Measurements from ENCODE around the gene POU3F1. TPM values are rescaled to one million over a fixed set of nuclear protein-coding genes. Genes with fewer than 3 reads are reported as not detected.

The POU3F1 gene
- polyA plus RNA-seq, 2 of the 4 experiments (the other 2 are of a cell fraction): not detected

DNA sequence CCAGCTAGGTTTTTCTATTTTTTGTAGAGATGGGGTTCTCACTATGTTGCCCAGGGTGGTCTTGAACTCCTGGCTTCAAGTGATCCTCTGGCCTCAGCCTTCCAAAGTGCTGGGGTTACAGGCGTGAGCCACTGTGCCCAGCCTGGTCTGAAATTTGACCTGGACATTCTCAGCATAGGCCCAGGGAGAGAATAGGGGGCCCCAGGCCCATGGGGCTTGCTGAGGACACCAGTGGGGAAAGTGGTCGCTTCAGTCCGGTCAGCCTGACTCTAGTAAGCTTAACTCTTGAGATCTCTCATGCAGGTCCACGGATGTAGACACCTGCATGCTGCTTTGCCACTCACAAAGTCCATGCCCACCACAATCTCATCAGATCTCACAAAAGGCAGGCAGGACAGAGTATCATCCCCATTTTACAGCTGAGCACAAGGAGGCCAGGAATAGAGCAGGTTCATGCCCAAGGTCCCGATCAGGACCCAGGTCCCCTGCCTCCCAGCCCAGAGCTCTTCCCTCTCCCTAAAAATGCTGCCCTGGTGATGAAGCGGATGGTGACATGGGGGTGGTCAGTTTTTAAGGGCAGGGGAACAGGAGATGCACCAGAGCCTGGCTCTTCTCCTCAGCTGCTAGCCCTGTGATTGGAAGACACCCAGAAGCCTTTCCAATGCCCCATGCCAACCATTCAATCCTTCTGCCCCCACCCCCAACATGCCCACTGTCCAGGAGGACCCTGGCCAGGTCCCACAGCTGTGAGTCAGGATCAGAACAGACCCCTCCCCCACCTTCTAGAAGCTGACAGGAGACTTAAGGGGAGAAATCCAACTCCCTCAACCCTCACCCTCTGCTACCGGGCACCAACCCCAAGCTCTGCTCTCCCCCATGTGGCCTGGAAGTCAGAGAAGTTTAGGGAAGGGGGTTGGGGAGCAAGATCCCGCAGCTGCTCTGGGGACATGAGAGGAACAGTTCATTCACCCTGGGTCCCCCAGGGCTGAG is 43.0 kb downstream of the POU3F1 start:
- WGBS (ENCODE audit: missing lambda C conversion rate): 93% methylated on average over 3 of the region's 8 CpGs
- Histone ChIP-seq H3K9me3 (no peaks in the 10 kb centered on the region), H3K4me3 (peak overlapping the region; percentile 82; the same call in 1 of the 3 replicates), H3K4me1 (peaks cover 44% of the 10 kb centered on the region), H3K27ac (peak overlapping the region; percentile 90 to 91; a peak in 4 of 6 replicates), H3K4me2 (peak overlapping the region; percentile 90)
- ATAC-seq: no peak
- no peak for TF ChIP-seq FOXS1 (CRISPR knock-in tag; IDR thresholded peaks at IDR 0.05)
- TF ChIP-seq RARB (CRISPR knock-in tag; IDR thresholded peaks at IDR 0.05): no peak
- TF ChIP-seq, protein P1, sequence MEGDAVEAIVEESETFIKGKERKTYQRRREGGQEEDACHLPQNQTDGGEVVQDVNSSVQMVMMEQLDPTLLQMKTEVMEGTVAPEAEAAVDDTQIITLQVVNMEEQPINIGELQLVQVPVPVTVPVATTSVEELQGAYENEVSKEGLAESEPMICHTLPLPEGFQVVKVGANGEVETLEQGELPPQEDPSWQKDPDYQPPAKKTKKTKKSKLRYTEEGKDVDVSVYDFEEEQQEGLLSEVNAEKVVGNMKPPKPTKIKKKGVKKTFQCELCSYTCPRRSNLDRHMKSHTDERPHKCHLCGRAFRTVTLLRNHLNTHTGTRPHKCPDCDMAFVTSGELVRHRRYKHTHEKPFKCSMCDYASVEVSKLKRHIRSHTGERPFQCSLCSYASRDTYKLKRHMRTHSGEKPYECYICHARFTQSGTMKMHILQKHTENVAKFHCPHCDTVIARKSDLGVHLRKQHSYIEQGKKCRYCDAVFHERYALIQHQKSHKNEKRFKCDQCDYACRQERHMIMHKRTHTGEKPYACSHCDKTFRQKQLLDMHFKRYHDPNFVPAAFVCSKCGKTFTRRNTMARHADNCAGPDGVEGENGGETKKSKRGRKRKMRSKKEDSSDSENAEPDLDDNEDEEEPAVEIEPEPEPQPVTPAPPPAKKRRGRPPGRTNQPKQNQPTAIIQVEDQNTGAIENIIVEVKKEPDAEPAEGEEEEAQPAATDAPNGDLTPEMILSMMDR (IDR thresholded peaks at IDR 0.05): no peak
- TF ChIP-seq POLR2A (IDR thresholded peaks at IDR 0.05; ENCODE audit: low read length): no peak
- TF ChIP-seq RCOR1 (IDR thresholded peaks at IDR 0.05; ENCODE audit: low read depth, low read length): no peak
- TF ChIP-seq EHF (CRISPR knock-in tag; IDR thresholded peaks at IDR 0.05): no peak
- TF ChIP-seq, protein P2, sequence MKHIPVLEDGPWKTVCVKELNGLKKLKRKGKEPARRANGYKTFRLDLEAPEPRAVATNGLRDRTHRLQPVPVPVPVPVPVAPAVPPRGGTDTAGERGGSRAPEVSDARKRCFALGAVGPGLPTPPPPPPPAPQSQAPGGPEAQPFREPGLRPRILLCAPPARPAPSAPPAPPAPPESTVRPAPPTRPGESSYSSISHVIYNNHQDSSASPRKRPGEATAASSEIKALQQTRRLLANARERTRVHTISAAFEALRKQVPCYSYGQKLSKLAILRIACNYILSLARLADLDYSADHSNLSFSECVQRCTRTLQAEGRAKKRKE (CRISPR knock-in tag; IDR thresholded peaks at IDR 0.05; ENCODE audit: low read depth): no peak
- TF ChIP-seq, protein P3, sequence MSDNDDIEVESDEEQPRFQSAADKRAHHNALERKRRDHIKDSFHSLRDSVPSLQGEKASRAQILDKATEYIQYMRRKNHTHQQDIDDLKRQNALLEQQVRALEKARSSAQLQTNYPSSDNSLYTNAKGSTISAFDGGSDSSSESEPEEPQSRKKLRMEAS (IDR thresholded peaks at IDR 0.05): no peak
- no peak for TF ChIP-seq BHLHE40 (IDR thresholded peaks at IDR 0.05; ENCODE audit: low read depth, low read length)
- TF ChIP-seq ESRRA (IDR thresholded peaks at IDR 0.05; ENCODE audit: borderline replicate concordance, low read length): no peak
- no peak for TF ChIP-seq NPAS2 (CRISPR knock-in tag; IDR thresholded peaks at IDR 0.05; ENCODE audit: borderline replicate concordance)
- no peak for TF ChIP-seq NR3C1 (IDR thresholded peaks at IDR 0.05)
- no peak for TF ChIP-seq PHF8 (IDR thresholded peaks at IDR 0.05; ENCODE audit: borderline replicate concordance, low read depth)
- TF ChIP-seq ZNF302 (CRISPR knock-in tag; IDR thresholded peaks at IDR 0.05): no peak
- TF ChIP-seq NFE2L2 (conservative IDR thresholded peaks at IDR 0.05; ENCODE audit: low read length): no peak
- no peak for TF ChIP-seq CBX8 (IDR thresholded peaks at IDR 0.05)
- no peak for FAIRE-seq
- CTCF ChIA-PET: interaction anchor here (0.6 to 6.9 kb wide), 3 partner anchors 13 to 67 kb away, joined by 3 to 53 read pairs (median 8); partner anchors contain the start of gene SF3A3
- POLR2A ChIA-PET: no interaction called here
- no peak for DNase-seq (ENCODE audit: low read depth in 1 of 2, low spot score in 1 of 2)

DNA sequence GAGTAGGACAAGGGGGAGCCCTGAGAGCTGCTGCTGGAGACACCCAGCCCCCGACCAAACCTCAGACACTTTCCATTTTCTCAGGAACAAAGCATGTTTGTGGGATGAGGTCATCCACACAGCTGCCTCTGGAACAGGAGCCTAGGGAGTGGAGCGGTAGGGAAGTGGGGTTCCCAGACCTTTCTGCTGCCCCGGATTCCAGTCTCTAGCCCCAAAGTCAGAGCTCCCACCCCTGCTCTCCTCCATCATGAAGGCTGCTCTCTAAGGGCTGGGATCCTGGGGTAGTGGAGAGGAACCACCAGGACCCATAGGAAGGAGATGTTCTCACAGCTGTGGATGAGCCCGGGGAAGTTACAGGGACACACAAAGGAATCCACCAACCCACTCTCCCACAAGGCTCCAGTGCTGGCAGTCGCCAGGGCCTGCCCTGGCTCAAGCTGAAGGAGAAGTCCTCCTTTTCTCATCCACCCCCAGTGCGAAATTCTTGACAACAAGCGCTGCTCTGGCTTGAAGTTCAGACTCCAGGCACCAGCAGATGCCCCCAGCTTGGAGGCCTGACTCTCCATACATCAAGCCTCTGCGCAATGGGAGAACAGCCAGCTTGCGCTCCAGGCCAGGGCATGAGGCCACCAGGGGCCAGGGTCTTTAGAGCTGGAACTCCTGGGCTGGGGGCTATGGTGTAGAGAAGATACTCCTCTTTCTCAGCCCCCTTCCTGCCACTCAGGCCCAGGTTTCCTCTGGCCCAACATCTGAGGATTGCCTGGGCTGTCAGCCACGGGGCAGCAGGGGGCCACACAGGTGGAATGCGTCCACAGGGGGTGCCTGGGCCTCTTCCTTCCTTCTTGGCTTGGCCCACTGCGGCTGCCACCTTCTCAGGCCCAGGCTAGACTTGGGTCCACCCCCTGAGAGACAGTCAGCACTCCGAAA is 45.8 kb downstream of the POU3F1 start:
- POLR2A ChIA-PET: interaction anchor here (1.3 kb wide), 1 partner anchor 142 kb away, joined by 3 read pairs; the partner anchor contains the start of gene MTF1
- TF ChIP-seq HOXA7 (CRISPR knock-in tag; IDR thresholded peaks at IDR 0.05) (no peak), HOXB13 (CRISPR knock-in tag; IDR thresholded peaks at IDR 0.05; ENCODE audit: low read depth) (no peak), KDM1A (IDR thresholded peaks at IDR 0.05; ENCODE audit: low read depth) (no peak), HDAC2 (IDR thresholded peaks at IDR 0.05) (no peak), FOSB (CRISPR knock-in tag; IDR thresholded peaks at IDR 0.05) (no peak), TP53 (CRISPR knock-in tag; IDR thresholded peaks at IDR 0.05) (no peak), FOXS1 (CRISPR knock-in tag; IDR thresholded peaks at IDR 0.05) (no peak), TFCP2L1 (CRISPR knock-in tag; IDR thresholded peaks at IDR 0.05) (no peak), PHF8 (IDR thresholded peaks at IDR 0.05; ENCODE audit: borderline replicate concordance, low read depth) (no peak), BHLHE40 (IDR thresholded peaks at IDR 0.05; ENCODE audit: low read depth, low read length) (no peak), MAZ (IDR thresholded peaks at IDR 0.05; ENCODE audit: borderline replicate concordance, low read depth, low read length) (no peak)
- TF ChIP-seq, protein P4, sequence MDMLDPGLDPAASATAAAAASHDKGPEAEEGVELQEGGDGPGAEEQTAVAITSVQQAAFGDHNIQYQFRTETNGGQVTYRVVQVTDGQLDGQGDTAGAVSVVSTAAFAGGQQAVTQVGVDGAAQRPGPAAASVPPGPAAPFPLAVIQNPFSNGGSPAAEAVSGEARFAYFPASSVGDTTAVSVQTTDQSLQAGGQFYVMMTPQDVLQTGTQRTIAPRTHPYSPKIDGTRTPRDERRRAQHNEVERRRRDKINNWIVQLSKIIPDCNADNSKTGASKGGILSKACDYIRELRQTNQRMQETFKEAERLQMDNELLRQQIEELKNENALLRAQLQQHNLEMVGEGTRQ (IDR thresholded peaks at IDR 0.05): no peak
- TF ChIP-seq, protein P2 (CRISPR knock-in tag; IDR thresholded peaks at IDR 0.05; ENCODE audit: low read depth): no peak
- DNase-seq (ENCODE audit: low read depth in 1 of 2, low spot score in 1 of 2) (no peak), FAIRE-seq (no peak), ATAC-seq (peak; percentile 40 to 57; a peak in 4 of 6 replicates)
- Histone ChIP-seq H3K9me3 (no peaks in the 10 kb centered on the region), H3K27ac (peak overlapping the region; percentile 74 to 87), H3K4me2 (peak overlapping the region; percentile 65), H3K4me1 (peaks cover 44% of the 10 kb centered on the region), H3K4me3 (no peak overlapping the region)
- 57% methylated on average over 8 of the region's 13 CpGs for WGBS (ENCODE audit: missing lambda C conversion rate)
- CTCF ChIA-PET: interaction anchor here (0.7 to 6.9 kb wide), 5 partner anchors 11 to 24 kb away, joined by 3 to 53 read pairs (median 3); partner anchors contain the start of gene SF3A3

Data from A549 (cell line).